Spinal cord (tissue), 10 donors: ENCODE results near the gene FRYL. TPM values are rescaled to one million over a fixed set of nuclear protein-coding genes. Genes with fewer than 3 reads are reported as not detected.

Experiments used
- DNase-seq, 6 donors: peaks; one replicate each; pipeline versions ENCODE4 v3.0.0 to v3.0.0-alpha.2; 2013 to 2015; ENCODE audit warnings: low spot score in 6 of 6, low read depth in 4 of 6
- H3K27ac ChIP-seq: one replicate; pipeline ENCODE4 v1.5.1; 2013; ENCODE audit warnings: low read depth, low read length, control low read depth
- H3K27me3 ChIP-seq: one replicate; pipeline ENCODE4 v1.6.1; 2013; ENCODE audit warnings: low read length; ENCODE audit not compliant: control insufficient read depth, insufficient read depth
- H3K36me3 ChIP-seq: one replicate; pipeline ENCODE4 v1.6.1; 2013; ENCODE audit warnings: low read length; ENCODE audit not compliant: control insufficient read depth, insufficient read depth
- H3K4me1 ChIP-seq: one replicate; pipeline ENCODE4 v1.6.1; 2013; ENCODE audit warnings: low read length; ENCODE audit not compliant: control insufficient read depth, insufficient read depth
- H3K4me3 ChIP-seq: one replicate; pipeline ENCODE4 v1.5.1; 2013; ENCODE audit warnings: low read depth, low read length, control low read depth
- H3K9me3 ChIP-seq: one replicate; pipeline ENCODE4 v1.6.1; 2013; ENCODE audit warnings: low read length; ENCODE audit not compliant: control insufficient read depth, insufficient read depth
- WGBS: methylation state at CpG from one replicate; pipeline ENCODE4 v1.1.5; 2013; ENCODE audit warnings: missing lambda C conversion rate; ENCODE audit not compliant: insufficient coverage; 5-methylcytosine and 5-hydroxymethylcytosine counted together
- polyA plus RNA-seq, 2 donors: library from polyadenylated mRNA; unstranded; fragments of 120-200 nt; gene quantifications; one replicate each; pipeline ENCODE4 v1.2.1, GENCODE V29; 2013; ENCODE audit not compliant: insufficient read length in 2 of 2
- total RNA-seq, 2 donors: library from RNA; depleted of rRNA in 1 of 2; stranded (reverse); fragments of 120-200 nt in 1 of 2; fragments of >200 nt in 1 of 2; gene quantifications; one replicate each; pipeline versions ENCODE4 v1.2.3 to v1.2.4, GENCODE V29; 2013 to 2014
- donor health status: healthy.

Gene FRYL
- total and polyA plus RNA-seq, 4 donors, result 27.0 to 120 (median 55.7) TPM

DNA sequence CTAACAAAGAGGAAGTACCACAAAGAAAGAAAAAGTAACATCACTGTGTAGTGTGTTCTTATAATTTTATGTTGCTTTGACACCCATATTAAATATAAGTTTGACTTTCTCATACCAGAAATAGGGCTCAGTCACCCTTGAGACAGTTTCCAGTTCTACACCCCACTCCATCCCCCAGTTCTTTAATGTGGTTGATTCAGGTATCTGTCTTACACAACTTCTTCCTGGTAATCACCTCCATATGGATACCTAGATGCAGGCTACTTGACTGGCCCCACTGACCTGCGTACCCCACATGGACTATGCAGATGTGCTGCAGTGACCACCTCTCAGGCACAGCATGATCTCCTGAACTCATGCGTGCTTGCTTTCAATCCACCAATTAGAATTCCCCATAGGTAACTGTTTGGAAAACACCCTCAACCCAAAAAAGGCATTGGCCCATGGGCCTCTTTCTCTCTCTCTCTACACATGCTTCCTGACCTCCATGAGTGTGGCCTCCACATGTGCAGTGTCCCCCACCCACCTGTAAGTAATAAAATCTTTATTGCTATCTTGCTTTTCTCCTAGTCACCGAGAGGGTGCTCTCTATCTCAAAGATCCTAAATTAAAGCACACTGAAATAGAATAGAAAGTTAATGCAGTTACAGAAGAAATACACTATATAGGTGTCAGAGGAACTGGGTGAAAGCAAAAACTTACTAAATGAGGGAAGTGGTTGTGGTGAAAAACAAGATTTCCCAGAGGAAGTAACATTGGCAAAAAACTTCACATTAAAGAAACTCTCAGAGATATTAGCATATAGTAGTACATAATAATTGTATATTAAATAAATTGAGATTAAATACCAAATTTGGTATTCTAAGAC is 191.6 kb downstream of the FRYL start:
- H3K9me3 ChIP-seq, result no peaks in the 10 kb centered on the region
- no peak overlapping the region for H3K27ac ChIP-seq
- H3K4me3 ChIP-seq, result no peak overlapping the region
- H3K36me3 ChIP-seq, result no peaks in the 10 kb centered on the region
- no peaks in the 10 kb centered on the region for H3K4me1 ChIP-seq
- H3K27me3 ChIP-seq, result no peaks in the 10 kb centered on the region
- DNase-seq, result no peak
- WGBS, result 95% methylated on average over 2 of the region's 3 CpGs

DNA sequence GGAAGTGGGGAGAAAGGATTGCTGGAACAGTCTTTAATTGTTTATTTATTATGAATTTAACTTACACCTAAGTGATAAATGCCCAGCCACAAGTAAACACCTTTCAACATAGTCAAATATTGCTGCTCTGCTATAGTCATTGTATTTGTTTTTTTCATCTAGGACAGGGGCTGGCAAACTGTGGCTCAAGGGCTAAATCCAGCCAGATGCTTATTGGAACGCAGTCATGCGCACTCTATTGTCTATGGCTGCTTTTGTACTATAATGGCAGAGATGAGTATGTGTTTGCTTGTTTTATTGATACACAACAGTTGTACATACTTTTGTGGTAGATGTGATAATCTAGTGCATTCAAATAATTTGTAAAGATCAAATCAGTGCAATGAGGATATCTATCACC is 194.7 kb downstream of the FRYL start:
- Histone ChIP-seq H3K4me1 (no peaks in the 10 kb centered on the region), H3K4me3 (no peak overlapping the region), H3K27me3 (no peaks in the 10 kb centered on the region), H3K27ac (no peak overlapping the region), H3K9me3 (no peaks in the 10 kb centered on the region), H3K36me3 (peaks cover 6% of the 10 kb centered on the region)
- no peak for DNase-seq
- 100% methylated on average over 1 of the region's 2 CpGs for WGBS

DNA sequence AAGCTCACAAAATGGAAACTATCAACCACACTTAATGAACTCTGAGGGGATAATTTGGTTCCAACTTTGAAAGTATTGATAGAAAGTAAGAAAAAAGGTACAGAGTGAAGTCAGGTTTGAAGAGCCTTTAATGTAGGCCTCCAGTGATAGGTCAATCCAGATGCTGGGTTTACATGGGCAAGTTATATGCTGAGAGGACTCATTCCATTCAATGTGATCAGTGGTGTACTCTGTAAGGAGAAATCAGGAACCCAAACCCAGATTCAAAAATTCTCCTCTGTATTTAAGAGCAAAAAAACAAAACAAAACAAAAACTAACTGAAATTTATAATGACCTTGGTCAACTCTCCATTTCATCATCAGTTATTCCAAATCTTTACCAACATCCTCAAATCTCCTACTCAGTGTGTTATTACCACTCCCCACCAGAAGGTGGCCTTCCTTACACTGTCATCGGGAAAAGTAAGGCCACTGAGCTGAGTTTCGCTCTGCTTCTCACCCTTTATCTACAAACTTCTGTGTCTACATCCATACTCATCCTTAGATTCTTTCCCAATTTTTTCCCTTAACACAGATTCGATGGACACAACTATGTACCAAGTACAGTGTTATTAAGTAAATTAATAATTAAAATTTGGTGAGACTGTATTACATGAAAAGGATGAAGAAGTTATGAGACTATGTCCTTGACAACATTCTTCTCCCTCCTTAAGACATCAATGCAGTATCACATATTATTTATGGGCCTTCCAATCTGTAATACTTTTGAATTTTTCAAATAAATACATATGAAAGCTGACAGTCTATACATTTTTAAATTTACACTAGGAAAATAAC is 201.7 kb downstream of the FRYL start:
- no peak overlapping the region for H3K27ac ChIP-seq
- H3K36me3 ChIP-seq, result peaks cover 10% of the 10 kb centered on the region
- no peaks in the 10 kb centered on the region for H3K9me3 ChIP-seq
- WGBS, result 10% methylated on average over 2 of the region's 3 CpGs
- no peaks in the 10 kb centered on the region for H3K4me1 ChIP-seq
- peak; percentile 38 to 92 (median 58) for DNase-seq
- H3K27me3 ChIP-seq, result no peaks in the 10 kb centered on the region
- no peak overlapping the region for H3K4me3 ChIP-seq

DNA sequence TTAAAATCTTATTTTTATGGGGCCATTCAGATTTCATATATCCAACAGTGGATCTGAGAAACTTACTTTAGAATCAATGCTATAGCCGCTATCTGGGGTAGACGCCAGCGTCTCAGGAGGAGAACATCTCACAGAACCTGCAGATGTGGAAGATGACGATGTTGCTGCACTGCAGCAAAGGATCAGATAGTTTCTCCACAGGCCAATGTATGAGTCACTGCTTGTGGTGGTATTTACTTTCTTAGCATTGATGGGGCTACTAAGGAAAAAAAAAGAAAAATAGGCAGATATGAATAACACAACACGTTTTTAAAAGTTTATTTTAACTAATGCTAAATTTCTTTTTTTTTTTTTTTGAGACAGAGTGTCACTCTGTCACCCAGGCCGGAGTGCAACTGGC is 204.1 kb downstream of the FRYL start:
- no peaks in the 10 kb centered on the region for H3K4me1 ChIP-seq
- peaks cover 5% of the 10 kb centered on the region for H3K36me3 ChIP-seq
- H3K27me3 ChIP-seq, result no peaks in the 10 kb centered on the region
- H3K27ac ChIP-seq, result no peak overlapping the region
- WGBS, result 95% methylated on average over 3 of the region's 6 CpGs
- H3K4me3 ChIP-seq, result no peak overlapping the region
- H3K9me3 ChIP-seq, result no peaks in the 10 kb centered on the region
- no peak for DNase-seq

DNA sequence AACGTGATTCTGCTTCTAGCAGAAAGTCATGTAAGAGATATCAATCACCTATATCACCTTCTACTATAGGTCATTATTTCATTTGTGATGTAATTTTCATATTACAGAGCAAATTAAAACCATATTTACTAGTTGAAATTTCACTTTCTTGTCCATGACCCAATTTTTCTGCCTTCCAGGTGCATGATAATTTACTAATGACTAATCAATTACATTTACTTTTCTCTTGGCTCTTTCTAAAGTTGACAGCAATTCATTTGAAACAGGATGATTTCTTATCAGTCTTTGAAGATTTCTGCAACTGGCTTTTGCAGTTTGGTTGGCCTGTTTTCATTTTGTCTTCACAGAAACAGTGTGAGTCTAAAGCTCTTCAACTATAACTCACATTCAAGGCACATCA is 208.6 kb downstream of the FRYL start:
- no CpG with 5 or more reads among the region's 1 CpG for WGBS
- Histone ChIP-seq H3K4me3 (no peak overlapping the region), H3K9me3 (no peaks in the 10 kb centered on the region), H3K4me1 (no peaks in the 10 kb centered on the region), H3K27ac (no peak overlapping the region), H3K27me3 (no peaks in the 10 kb centered on the region), H3K36me3 (peaks cover 9% of the 10 kb centered on the region)
- no peak for DNase-seq

DNA sequence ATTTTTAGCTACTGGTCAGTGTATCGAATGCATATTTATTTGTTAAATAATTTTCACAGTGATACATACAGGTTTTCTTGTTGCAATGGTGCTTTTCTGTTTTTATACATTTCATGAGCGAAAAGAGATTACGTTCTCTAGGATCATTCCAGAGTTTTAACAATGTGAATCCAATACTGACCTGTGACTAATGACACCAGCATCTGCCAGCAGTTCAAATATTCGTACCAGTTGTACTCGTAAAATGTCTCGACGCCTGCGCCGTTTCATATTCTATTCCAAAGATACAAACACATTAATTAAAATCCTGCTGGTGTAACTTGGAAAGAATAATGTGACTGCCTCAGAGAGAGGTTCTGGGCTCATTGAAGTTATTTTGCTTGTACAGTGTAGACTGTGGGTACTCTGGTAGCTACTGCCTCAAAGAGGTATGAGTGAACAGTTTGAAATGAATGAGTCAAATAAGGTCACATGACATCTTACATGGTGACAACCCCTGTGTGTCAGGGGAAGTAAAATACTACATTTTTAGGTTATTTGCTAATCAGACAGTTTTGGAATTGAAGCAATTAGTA is 209.3 kb downstream of the FRYL start:
- no peak overlapping the region for H3K4me3 ChIP-seq
- peaks cover 5% of the 10 kb centered on the region for H3K36me3 ChIP-seq
- no peaks in the 10 kb centered on the region for H3K27me3 ChIP-seq
- H3K9me3 ChIP-seq, result no peaks in the 10 kb centered on the region
- DNase-seq, result no peak
- no CpG with 5 or more reads among the region's 9 CpGs for WGBS
- no peaks in the 10 kb centered on the region for H3K4me1 ChIP-seq
- H3K27ac ChIP-seq, result no peak overlapping the region

DNA sequence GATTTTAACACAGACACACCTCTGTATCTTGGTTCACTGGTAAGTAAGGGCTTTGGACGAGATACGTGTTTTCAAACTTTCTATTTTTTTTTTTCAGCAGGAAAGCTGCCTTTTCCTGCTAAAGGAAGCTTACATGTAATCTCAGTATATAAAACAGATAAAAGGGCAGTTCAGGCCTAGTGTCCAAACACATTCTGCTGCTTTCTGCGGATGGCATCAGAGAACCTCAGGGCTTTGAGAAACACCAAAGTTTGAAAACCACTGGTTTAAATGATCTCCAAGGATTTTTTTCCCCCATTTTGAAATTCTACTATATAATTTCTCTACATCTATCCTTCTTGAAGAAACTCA is 214.1 kb downstream of the FRYL start:
- no peaks in the 10 kb centered on the region for H3K9me3 ChIP-seq
- no CpG with 5 or more reads among the region's 3 CpGs for WGBS
- DNase-seq, result no peak
- H3K4me3 ChIP-seq, result no peak overlapping the region
- H3K27ac ChIP-seq, result no peak overlapping the region
- H3K4me1 ChIP-seq, result no peaks in the 10 kb centered on the region
- peaks cover 14% of the 10 kb centered on the region for H3K36me3 ChIP-seq
- H3K27me3 ChIP-seq, result no peaks in the 10 kb centered on the region

DNA sequence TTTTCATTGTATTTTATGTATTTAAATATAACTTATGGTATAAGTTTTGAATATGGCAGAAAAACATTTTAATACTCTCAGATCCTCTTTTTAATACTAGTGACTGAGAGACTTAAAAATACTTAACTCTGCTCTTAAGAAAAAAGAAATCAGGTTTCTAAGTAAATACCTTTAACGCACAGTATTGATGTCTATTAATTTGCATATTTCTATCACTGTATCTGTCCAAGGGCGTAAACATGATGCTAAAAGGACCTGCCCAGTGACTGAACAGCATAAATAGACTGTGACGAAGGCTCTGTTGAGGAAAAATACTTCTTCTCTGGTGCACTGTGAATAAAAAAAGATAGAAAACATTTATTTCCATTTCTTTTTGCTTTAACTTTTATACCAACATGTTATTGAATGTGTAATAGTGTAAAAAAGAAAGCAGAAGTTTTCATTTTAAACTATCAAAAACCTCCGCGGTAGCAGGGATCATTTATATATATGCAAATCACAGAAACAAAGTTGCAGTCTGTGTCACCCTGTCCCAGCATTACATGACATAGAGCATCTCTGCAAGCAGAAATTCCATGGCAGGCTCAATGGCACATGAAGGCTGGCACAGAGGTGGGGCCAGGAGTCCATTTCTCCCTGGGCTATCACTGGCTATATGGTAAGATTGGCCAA is 214.6 kb downstream of the FRYL start:
- Histone ChIP-seq H3K36me3 (peaks cover 15% of the 10 kb centered on the region), H3K9me3 (no peaks in the 10 kb centered on the region), H3K27me3 (no peaks in the 10 kb centered on the region), H3K27ac (no peak overlapping the region), H3K4me3 (no peak overlapping the region), H3K4me1 (no peaks in the 10 kb centered on the region)
- WGBS, result no CpG with 5 or more reads among the region's 5 CpGs
- no peak for DNase-seq

DNA sequence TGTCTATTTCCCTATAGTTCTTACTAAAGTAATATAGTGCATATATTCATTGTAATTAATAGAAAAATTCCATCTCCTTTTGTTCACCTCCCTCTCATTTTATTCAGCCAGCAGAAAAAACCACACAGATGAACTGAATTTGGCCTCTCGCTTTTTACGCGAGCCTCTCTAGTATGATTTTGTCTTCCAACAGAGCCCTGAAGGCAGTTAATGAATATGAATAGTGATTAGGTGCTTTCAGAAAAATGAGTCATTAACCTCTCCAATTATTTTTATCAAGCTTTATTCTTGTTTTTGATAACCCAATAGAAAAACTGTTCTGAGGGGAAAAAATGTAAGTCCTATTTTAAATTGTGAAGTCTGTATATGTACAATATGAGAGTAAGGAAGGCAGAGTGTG is 215.9 kb downstream of the FRYL start:
- H3K27me3 ChIP-seq, result no peaks in the 10 kb centered on the region
- no peak overlapping the region for H3K27ac ChIP-seq
- no peaks in the 10 kb centered on the region for H3K9me3 ChIP-seq
- H3K36me3 ChIP-seq, result peaks cover 16% of the 10 kb centered on the region
- H3K4me1 ChIP-seq, result no peaks in the 10 kb centered on the region
- no peak overlapping the region for H3K4me3 ChIP-seq
- WGBS, result no CpG with 5 or more reads among the region's 3 CpGs
- DNase-seq, result no peak
